Colonic mucosa (tissue), 4 donors: ENCODE results near the gene DAB2IP. TPM values are rescaled to one million over a fixed set of nuclear protein-coding genes. Genes with fewer than 3 reads are reported as not detected.

Source experiments
- DNase-seq: peaks from one replicate; pipeline ENCODE4 v3.0.0-alpha.2; 2020
- H3K27ac ChIP-seq: fragments of 200-600 bp; one replicate; pipeline ENCODE4 v1.8.0; 2021
- H3K27me3 ChIP-seq: fragments of 200-600 bp; one replicate; pipeline ENCODE4 v1.8.0; 2021
- H3K36me3 ChIP-seq: fragments of 200-600 bp; one replicate; pipeline ENCODE4 v1.8.0; 2021
- H3K4me1 ChIP-seq: fragments of 200-600 bp; one replicate; pipeline ENCODE4 v1.8.0; 2021; ENCODE audit warnings: mild to moderate bottlenecking
- H3K4me3 ChIP-seq: fragments of 200-600 bp; one replicate; pipeline ENCODE4 v1.8.0; 2021
- H3K9ac ChIP-seq, 2 donors: one replicate each; pipeline ENCODE4 v1.7.0; 2013; ENCODE audit warnings: control low read depth in 2 of 2, low read depth in 2 of 2, low read length in 2 of 2
- H3K9me3 ChIP-seq: fragments of 200-600 bp; one replicate; pipeline ENCODE4 v1.8.0; 2021
- CTCF ChIP-seq: fragments of 200-600 bp; IDR thresholded peaks from one replicate; pipeline ENCODE4 v1.8.0; 2022; ENCODE audit warnings: antibody characterized with exemption, mild to moderate bottlenecking
- intact Hi-C: fragments of 100-400 bp; cut with DNase I; formaldehyde crosslinking; loops from one replicate; pipeline ENCODE4 v1.14.1; 2022
- total RNA-seq, 2 donors: library from RNA; stranded (reverse); fragmentation: NEBNext Ultra II Directional in 1 of 2; extraction: Animal tissue kit (Norgen Biotek cat#: 25700) in 1 of 2; gene quantifications; one replicate each; pipeline ENCODE4 v1.2.1, GENCODE V29; 2021
- donor health status: healthy.
- donor health status: DM: no; HTN: no; CAD: no.
- donor health status: DM: no; HTN: no; CAD: no.

The DAB2IP gene
- total RNA-seq, 2 donors from 2014 or later = 126 to 130 TPM

GRCh38 chr9:121798941-121799340 is 147.5 kb downstream of the DAB2IP start:
- Histone ChIP-seq H3K27ac (no peak overlapping the region), H3K9me3 (no peaks in the 10 kb centered on the region), H3K9ac (no peak overlapping the region), H3K36me3 (no peaks in the 10 kb centered on the region), H3K27me3 (no peaks in the 10 kb centered on the region), H3K4me3 (no peak overlapping the region), H3K4me1 (no peaks in the 10 kb centered on the region)
- DNase-seq = no peak
- intact Hi-C loops = no loop called here
- TF ChIP-seq CTCF = no peak

GRCh38 chr9:121800376-121800775 is 148.9 kb downstream of the DAB2IP start:
- no peak for TF ChIP-seq CTCF
- no peaks in the 10 kb centered on the region for H3K9me3 ChIP-seq
- H3K4me1 ChIP-seq = no peaks in the 10 kb centered on the region
- no peak for DNase-seq
- no peak overlapping the region for H3K4me3 ChIP-seq
- H3K27ac ChIP-seq = no peak overlapping the region
- intact Hi-C loops = no loop called here
- H3K27me3 ChIP-seq = no peaks in the 10 kb centered on the region
- H3K36me3 ChIP-seq = no peaks in the 10 kb centered on the region
- H3K9ac ChIP-seq = no peak overlapping the region

GRCh38 chr9:121801579-121801978 is 150.1 kb downstream of the DAB2IP start:
- no peaks in the 10 kb centered on the region for H3K4me1 ChIP-seq
- no peaks in the 10 kb centered on the region for H3K9me3 ChIP-seq
- no peak overlapping the region for H3K4me3 ChIP-seq
- no peaks in the 10 kb centered on the region for H3K36me3 ChIP-seq
- no peak for TF ChIP-seq CTCF
- H3K27me3 ChIP-seq = no peaks in the 10 kb centered on the region
- H3K27ac ChIP-seq = no peak overlapping the region
- H3K9ac ChIP-seq = no peak overlapping the region
- intact Hi-C loops = no loop called here
- no peak for DNase-seq

DNA sequence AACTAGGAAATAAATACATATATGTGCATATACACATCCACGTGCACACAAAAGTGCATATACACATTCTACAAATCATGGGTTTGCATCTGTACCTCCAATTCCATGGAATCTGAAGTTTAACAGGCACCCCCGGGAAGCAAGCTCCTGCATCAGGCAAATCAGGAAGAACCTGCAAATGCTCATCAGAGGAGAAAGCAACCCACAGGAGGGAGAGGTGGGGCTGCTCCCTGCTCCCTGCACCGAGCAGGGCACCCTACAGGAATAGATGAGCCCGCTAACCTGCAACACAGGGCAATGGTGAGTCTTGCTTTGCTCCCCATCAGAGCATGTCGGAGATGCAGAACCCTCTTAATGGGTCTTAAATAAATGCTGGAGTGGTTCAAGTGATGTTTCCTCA is 151.3 kb downstream of the DAB2IP start:
- no peaks in the 10 kb centered on the region for H3K36me3 ChIP-seq
- intact Hi-C loops = no loop called here
- no peak overlapping the region for H3K27ac ChIP-seq
- no peaks in the 10 kb centered on the region for H3K4me1 ChIP-seq
- no peak for DNase-seq
- H3K27me3 ChIP-seq = no peaks in the 10 kb centered on the region
- no peak overlapping the region for H3K9ac ChIP-seq
- no peak for TF ChIP-seq CTCF
- no peaks in the 10 kb centered on the region for H3K9me3 ChIP-seq
- no peak overlapping the region for H3K4me3 ChIP-seq

- DNase-seq = no peak
These were observed 155.8 kb downstream of the DAB2IP start for GRCh38 chr9:121807069-121807822.

More at GRCh38 chr9:121807069-121807822, 155.8 kb downstream of the DAB2IP start:
- Histone ChIP-seq H3K27me3 (no peaks in the 10 kb centered on the region), H3K36me3 (no peaks in the 10 kb centered on the region), H3K4me3 (no peak overlapping the region), H3K9ac (no peak overlapping the region), H3K9me3 (no peaks in the 10 kb centered on the region), H3K27ac (no peak overlapping the region), H3K4me1 (no peaks in the 10 kb centered on the region)
- intact Hi-C loops = no loop called here
- no peak for TF ChIP-seq CTCF
